ENCODE measurements around the gene ANXA2R. TPM values are rescaled to one million over a fixed set of nuclear protein-coding genes. Genes with fewer than 3 reads are reported as not detected.

Gene ANXA2R
- total RNA-seq, 1 experiment from 2014 or later, result 0.20 TPM

- H3K18ac ChIP-seq (ENCODE audit: insufficient read length, low read depth, low read length), result no peak overlapping the region
- no CpG with 5 or more reads among the region's 7 CpGs for WGBS (ENCODE audit: extremely low coverage, insufficient read length, low lambda C conversion rate)
- no peak overlapping the region; the same call in 1 of the 2 replicates for H3K14ac ChIP-seq (ENCODE audit: insufficient read depth, low read length)
- no peak overlapping the region for H2BK20ac ChIP-seq (ENCODE audit: low read depth, low read length, poor library complexity, severe bottlenecking)
- no peaks in the 10 kb centered on the region for H3K36me3 Mint-ChIP-seq (ENCODE audit: insufficient read depth in 1 of 3, low read depth in 3 of 3)
- peak overlapping the region; percentile 56 to 75; a peak in 4 of 5 replicates for H3K4me3 Mint-ChIP-seq
- H3K27me3 Mint-ChIP-seq (ENCODE audit: low read depth), result peaks cover 90% of the 10 kb centered on the region
- no peak overlapping the region for H2AFZ ChIP-seq (ENCODE audit: low read length)
- peak overlapping the region; percentile 96 for H3K4me2 ChIP-seq (ENCODE audit: insufficient read depth, insufficient read length, low read length)
- no peak overlapping the region for H2AK5ac ChIP-seq (ENCODE audit: insufficient read length, low read length)
- no peak overlapping the region for H3T11ph ChIP-seq (ENCODE audit: low read length)
- no peak overlapping the region for H4K91ac ChIP-seq (ENCODE audit: insufficient read length, low read depth, low read length)
- no peak overlapping the region for H2BK12ac ChIP-seq (ENCODE audit: insufficient read length, low read depth, low read length)
- no peak overlapping the region for H3K27ac Mint-ChIP-seq
- H3K4me1 Mint-ChIP-seq, result peaks cover 40 to 46% of the 10 kb centered on the region in 2 experiments
- no peak for DNase-seq
- no peak overlapping the region for H3K23ac ChIP-seq (ENCODE audit: insufficient read length, low read depth, low read length)
- no peak overlapping the region for H3K27ac ChIP-seq (ENCODE audit: insufficient read length, low read depth, low read length)
- no peak overlapping the region for H3K9ac ChIP-seq (ENCODE audit: extremely low read depth, insufficient read length, low read length)
- no peak for TF ChIP-seq CTCF (conservative IDR thresholded peaks at IDR 0.05)
- no peak overlapping the region for H2BK5ac ChIP-seq (ENCODE audit: insufficient read length, low read length)
- peaks cover 63% of the 10 kb centered on the region for H3K27me3 ChIP-seq (ENCODE audit: insufficient read depth, low read length)
- H3K9me3 Mint-ChIP-seq, result no peaks in the 10 kb centered on the region; a peak in 1 of 5 replicates
- no peak overlapping the region for H2BK120ac ChIP-seq (ENCODE audit: low read depth, low read length, poor library complexity, severe bottlenecking)
- no peaks in the 10 kb centered on the region for H3K9me3 ChIP-seq (ENCODE audit: control insufficient read depth, low read depth, low read length)
- H4K20me1 ChIP-seq (ENCODE audit: control insufficient read depth, insufficient read depth, insufficient read length), result no peaks in the 10 kb centered on the region
- no peak overlapping the region for H4K8ac ChIP-seq (replicated peaks; ENCODE audit: insufficient read length, low read depth, low read length)
- H2BK15ac ChIP-seq (ENCODE audit: low read depth, low read length), result no peak overlapping the region
- no peak overlapping the region for H3K4ac ChIP-seq (ENCODE audit: low read depth, low read length)
- H3K79me1 ChIP-seq (ENCODE audit: insufficient read depth, low read depth, low read length, poor library complexity, severe bottlenecking), result no peaks in the 10 kb centered on the region
- H3K79me2 ChIP-seq (ENCODE audit: insufficient read depth, low read length), result no peaks in the 10 kb centered on the region
- H3K56ac ChIP-seq (ENCODE audit: insufficient read length, low read depth, low read length), result no peak overlapping the region
- H4K5ac ChIP-seq (ENCODE audit: insufficient read length, low read depth, low read length), result no peak overlapping the region
- peaks cover 7% of the 10 kb centered on the region for H3K4me1 ChIP-seq (ENCODE audit: insufficient read depth, low read length)
- peaks cover 16% of the 10 kb centered on the region for H3K23me2 ChIP-seq (ENCODE audit: insufficient read length, low read depth, low read length, poor library complexity, severe bottlenecking)
Observed at GRCh38 chr5:43043400-43043756, 3.3 kb upstream of the ANXA2R start.

All from H9 (cell line).